Smooth muscle cell (in vitro differentiated cells): ENCODE data around the gene BICD2. TPM values are rescaled to one million over a fixed set of nuclear protein-coding genes. Genes with fewer than 3 reads are reported as not detected.

ENCODE experiments used
- DNase-seq: peaks from one replicate; lab custom pipeline; 2025; ENCODE audit not compliant: unreplicated experiment; lab: John Stamatoyannopoulos, UW
- H2AFZ ChIP-seq: fragments of 200-600 bp; sonication (generic); 2 replicates; pipeline ENCODE4 v1.6.0; 2016; ENCODE audit warnings: antibody characterized with exemption, low read depth, mild to moderate bottlenecking
- H3F3A ChIP-seq: fragments of 200-600 bp; sonication (generic); 2 replicates; pipeline ENCODE4 v1.6.0; 2017; ENCODE audit warnings: antibody characterized with exemption, low read depth
- H3K27ac ChIP-seq: fragments of 200-600 bp; sonication (generic); 2 replicates; pipeline ENCODE4 v1.5.1; 2016; ENCODE audit warnings: low read depth, mild to moderate bottlenecking
- H3K27me3 ChIP-seq: fragments of 200-600 bp; sonication (generic); 2 replicates; pipeline ENCODE4 v1.6.1; 2016; ENCODE audit warnings: low read depth, mild to moderate bottlenecking
- H3K36me3 ChIP-seq: fragments of 200-600 bp; sonication (generic); 2 replicates; pipeline ENCODE4 v1.5.1; 2016; ENCODE audit warnings: low read depth
- H3K4me1 ChIP-seq: fragments of 200-600 bp; sonication (generic); 2 replicates; pipeline ENCODE4 v1.5.1; 2016; ENCODE audit warnings: low read depth
- H3K4me2 ChIP-seq: fragments of 200-600 bp; sonication (generic); 2 replicates; pipeline ENCODE4 v1.6.0; 2016; ENCODE audit warnings: mild to moderate bottlenecking
- H3K4me3 ChIP-seq: fragments of 200-600 bp; sonication (generic); 2 replicates; pipeline ENCODE4 v1.5.1; 2016; ENCODE audit warnings: mild to moderate bottlenecking
- H3K79me2 ChIP-seq: fragments of 200-600 bp; sonication (generic); 2 replicates; pipeline ENCODE4 v1.6.0; 2016; ENCODE audit warnings: low read depth, mild to moderate bottlenecking
- H3K9ac ChIP-seq: fragments of 200-600 bp; sonication (generic); 2 replicates; pipeline ENCODE4 v1.6.0; 2016; ENCODE audit warnings: low read depth
- H3K9me3 ChIP-seq: fragments of 200-600 bp; sonication (generic); replicated peaks from 2 replicates; pipeline ENCODE4 v1.5.1; 2016; ENCODE audit warnings: low read depth
- H4K20me1 ChIP-seq: fragments of 200-600 bp; sonication (generic); 2 replicates; pipeline ENCODE4 v1.6.0; 2016; ENCODE audit warnings: low read depth
- WGBS: methylation state at CpG from one replicate; pipeline ENCODE4 v1.1.7; 2016; ENCODE audit warnings: low lambda C conversion rate; 5-methylcytosine and 5-hydroxymethylcytosine counted together
- polyA plus RNA-seq: library from polyadenylated mRNA; unstranded; fragments of >200 nt; fragmentation: Nextera tagmentation; extraction: Ambion mirVana; gene quantifications from 2 replicates; pipeline ENCODE4 v1.2.1, GENCODE V29; 2016
- total RNA-seq: library from RNA; depleted of rRNA; stranded (reverse); fragments of >200 nt; gene quantifications from 2 replicates; pipeline ENCODE4 v1.2.3, GENCODE V29; 2014
- TF ChIP-seq, protein P1 (sequence below): fragments of 200-600 bp; sonication (generic); IDR thresholded peaks from 2 replicates; pipeline ENCODE4 v1.5.1; 2017; ENCODE audit warnings: borderline replicate concordance, mild to moderate bottlenecking, antibody characterized with exemption; ENCODE audit not compliant: insufficient read depth, poor library complexity, severe bottlenecking

The BICD2 gene
- total and polyA plus RNA-seq, 2 experiments from 2014 or later = 28.1 to 29.1 TPM

DNA sequence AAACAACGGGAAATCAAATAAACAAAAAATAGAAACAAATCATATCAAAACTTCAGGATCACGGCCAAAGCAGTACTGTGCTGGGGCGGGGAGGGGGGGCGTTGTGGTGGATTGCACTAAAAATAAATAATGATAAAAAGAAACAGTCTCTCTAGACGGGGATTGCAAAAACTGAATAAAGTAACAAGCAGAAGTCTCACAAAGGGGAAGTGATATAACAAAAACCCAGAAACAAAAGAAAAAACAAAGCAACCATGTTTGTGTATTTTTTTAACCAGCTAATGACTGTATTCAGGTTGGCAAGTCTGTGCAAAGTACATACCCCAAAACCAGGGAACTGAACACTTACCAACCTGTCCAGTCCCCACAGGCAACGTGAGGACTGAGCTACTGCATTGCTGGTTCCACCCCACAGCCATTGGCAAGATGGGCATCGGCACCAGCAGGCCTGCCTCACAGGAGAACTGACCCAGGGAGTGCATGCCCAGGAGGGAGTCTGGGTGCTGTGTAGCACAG, 24.1 kb downstream of the BICD2 start:
- whole genome bisulfite sequencing = 83% methylated on average over 7 of the region's 7 CpGs
- DNase-seq = no peak
- Histone ChIP-seq H3F3A (no peaks in the 10 kb centered on the region), H3K27ac (peak overlapping the region; percentile 52), H3K9me3 (no peaks in the 10 kb centered on the region), H3K9ac (no peak overlapping the region), H3K4me2 (no peak overlapping the region), H4K20me1 (peaks cover 100% of the 10 kb centered on the region), H3K27me3 (no peaks in the 10 kb centered on the region), H2AFZ (no peak overlapping the region), H3K4me1 (peaks cover 7% of the 10 kb centered on the region), H3K36me3 (no peaks in the 10 kb centered on the region), H3K4me3 (no peak overlapping the region), H3K79me2 (peaks cover 94% of the 10 kb centered on the region)
- TF ChIP-seq, protein P1, sequence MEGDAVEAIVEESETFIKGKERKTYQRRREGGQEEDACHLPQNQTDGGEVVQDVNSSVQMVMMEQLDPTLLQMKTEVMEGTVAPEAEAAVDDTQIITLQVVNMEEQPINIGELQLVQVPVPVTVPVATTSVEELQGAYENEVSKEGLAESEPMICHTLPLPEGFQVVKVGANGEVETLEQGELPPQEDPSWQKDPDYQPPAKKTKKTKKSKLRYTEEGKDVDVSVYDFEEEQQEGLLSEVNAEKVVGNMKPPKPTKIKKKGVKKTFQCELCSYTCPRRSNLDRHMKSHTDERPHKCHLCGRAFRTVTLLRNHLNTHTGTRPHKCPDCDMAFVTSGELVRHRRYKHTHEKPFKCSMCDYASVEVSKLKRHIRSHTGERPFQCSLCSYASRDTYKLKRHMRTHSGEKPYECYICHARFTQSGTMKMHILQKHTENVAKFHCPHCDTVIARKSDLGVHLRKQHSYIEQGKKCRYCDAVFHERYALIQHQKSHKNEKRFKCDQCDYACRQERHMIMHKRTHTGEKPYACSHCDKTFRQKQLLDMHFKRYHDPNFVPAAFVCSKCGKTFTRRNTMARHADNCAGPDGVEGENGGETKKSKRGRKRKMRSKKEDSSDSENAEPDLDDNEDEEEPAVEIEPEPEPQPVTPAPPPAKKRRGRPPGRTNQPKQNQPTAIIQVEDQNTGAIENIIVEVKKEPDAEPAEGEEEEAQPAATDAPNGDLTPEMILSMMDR = no peak

DNA sequence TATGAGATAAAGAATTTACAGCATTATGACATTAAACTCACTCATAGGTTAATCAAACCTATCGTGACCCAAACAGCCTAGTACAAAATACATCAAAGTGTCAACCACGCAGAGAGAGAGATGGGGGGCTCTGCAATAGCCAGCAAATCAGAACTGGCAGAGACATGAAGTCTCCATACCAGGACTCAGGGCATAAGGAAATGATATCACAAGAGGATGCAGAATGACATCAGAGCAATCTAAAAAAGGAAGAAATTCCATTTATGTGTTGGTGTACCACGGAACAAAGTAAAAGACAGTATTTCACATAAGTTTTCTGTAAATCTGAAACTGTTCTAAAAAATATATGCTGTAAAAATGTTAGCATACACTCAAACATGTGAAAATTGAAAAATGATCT, 24.6 kb downstream of the BICD2 start:
- H3K9me3 ChIP-seq = no peaks in the 10 kb centered on the region
- no peak overlapping the region for H3K4me2 ChIP-seq
- peaks cover 100% of the 10 kb centered on the region for H4K20me1 ChIP-seq
- TF ChIP-seq, protein P1 = no peak
- H3K79me2 ChIP-seq = peaks cover 94% of the 10 kb centered on the region
- H3K4me3 ChIP-seq = no peak overlapping the region
- no peaks in the 10 kb centered on the region for H3F3A ChIP-seq
- peaks cover 8% of the 10 kb centered on the region for H3K4me1 ChIP-seq
- H3K9ac ChIP-seq = no peak overlapping the region
- no peak overlapping the region for H2AFZ ChIP-seq
- H3K36me3 ChIP-seq = no peaks in the 10 kb centered on the region
- WGBS = 92% methylated on average over 3 of the region's 3 CpGs
- no peaks in the 10 kb centered on the region for H3K27me3 ChIP-seq
- H3K27ac ChIP-seq = peak overlapping the region; percentile 52
- DNase-seq = no peak

DNA sequence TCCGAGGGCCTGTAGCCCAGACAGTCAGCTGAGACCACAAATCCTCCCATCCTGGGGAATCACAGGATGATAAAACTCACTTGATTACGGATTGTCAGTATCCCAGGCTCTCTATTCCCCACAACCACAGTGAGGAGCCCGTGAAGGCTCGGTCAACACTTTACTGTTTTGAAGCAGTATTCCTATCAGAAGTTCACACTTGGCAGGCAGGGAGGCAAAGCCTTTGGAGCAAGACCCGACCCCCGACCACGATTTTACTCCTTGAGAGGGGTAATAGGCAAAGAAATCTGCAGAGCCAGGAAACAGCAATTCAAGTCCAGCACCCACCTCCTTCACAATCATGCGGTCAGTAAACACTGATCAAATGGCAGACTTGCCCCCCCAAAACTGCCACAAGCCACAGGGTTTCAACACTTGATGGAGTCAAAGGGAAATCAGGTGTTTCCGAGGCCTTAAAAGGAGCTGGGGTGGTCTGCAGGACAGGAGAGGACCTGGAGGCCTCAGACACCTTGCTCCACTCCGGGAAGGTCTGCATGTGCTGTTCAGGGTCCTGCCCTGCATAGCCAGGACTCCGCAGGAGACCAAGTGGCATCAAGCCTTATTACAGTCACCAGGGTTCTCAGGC, 25.2 kb downstream of the BICD2 start:
- Histone ChIP-seq H4K20me1 (peaks cover 100% of the 10 kb centered on the region), H3K36me3 (no peaks in the 10 kb centered on the region), H3K4me1 (peaks cover 8% of the 10 kb centered on the region), H3K4me2 (no peak overlapping the region), H3K9me3 (no peaks in the 10 kb centered on the region), H2AFZ (no peak overlapping the region), H3K27ac (peak overlapping the region; percentile 52), H3K4me3 (no peak overlapping the region), H3K27me3 (no peaks in the 10 kb centered on the region), H3K79me2 (peaks cover 94% of the 10 kb centered on the region), H3K9ac (no peak overlapping the region), H3F3A (no peaks in the 10 kb centered on the region)
- 82% methylated on average over 11 of the region's 11 CpGs for WGBS
- DNase-seq = no peak
- TF ChIP-seq, protein P1 = no peak

DNA sequence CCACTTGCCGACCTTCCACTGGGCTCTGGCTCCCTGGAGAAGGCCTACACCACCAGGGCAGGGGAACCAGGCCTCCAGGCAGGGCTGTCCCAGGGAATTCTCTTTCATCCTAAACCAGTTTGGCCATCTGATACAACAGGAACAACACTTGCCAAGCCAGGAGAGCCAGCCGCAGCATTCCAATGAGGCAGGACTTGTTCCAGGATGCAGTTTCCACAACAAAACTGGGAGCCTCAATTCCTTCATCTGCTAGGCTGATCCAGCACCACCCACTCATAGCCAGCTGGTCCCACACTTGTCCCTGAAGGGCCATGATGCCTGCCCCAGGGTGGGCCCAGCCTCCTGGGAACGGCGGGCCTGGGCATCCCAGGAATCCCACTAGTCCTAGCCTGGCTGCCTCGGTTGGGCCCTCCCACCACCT, 26.0 kb downstream of the BICD2 start:
- H2AFZ ChIP-seq = no peak overlapping the region
- H3K9me3 ChIP-seq = no peaks in the 10 kb centered on the region
- no peak overlapping the region for H3K4me3 ChIP-seq
- DNase-seq = no peak
- peaks cover 8% of the 10 kb centered on the region for H3K4me1 ChIP-seq
- no peaks in the 10 kb centered on the region for H3K27me3 ChIP-seq
- H3K9ac ChIP-seq = no peak overlapping the region
- whole genome bisulfite sequencing = 74% methylated on average over 5 of the region's 5 CpGs
- H3F3A ChIP-seq = no peaks in the 10 kb centered on the region
- no peak overlapping the region for H3K4me2 ChIP-seq
- H3K36me3 ChIP-seq = no peaks in the 10 kb centered on the region
- TF ChIP-seq, protein P1 = no peak
- peaks cover 94% of the 10 kb centered on the region for H3K79me2 ChIP-seq
- H4K20me1 ChIP-seq = peaks cover 99% of the 10 kb centered on the region
- H3K27ac ChIP-seq = peak overlapping the region; percentile 52
